Measurements from ENCODE around the gene CFAP20DC.

DNA sequence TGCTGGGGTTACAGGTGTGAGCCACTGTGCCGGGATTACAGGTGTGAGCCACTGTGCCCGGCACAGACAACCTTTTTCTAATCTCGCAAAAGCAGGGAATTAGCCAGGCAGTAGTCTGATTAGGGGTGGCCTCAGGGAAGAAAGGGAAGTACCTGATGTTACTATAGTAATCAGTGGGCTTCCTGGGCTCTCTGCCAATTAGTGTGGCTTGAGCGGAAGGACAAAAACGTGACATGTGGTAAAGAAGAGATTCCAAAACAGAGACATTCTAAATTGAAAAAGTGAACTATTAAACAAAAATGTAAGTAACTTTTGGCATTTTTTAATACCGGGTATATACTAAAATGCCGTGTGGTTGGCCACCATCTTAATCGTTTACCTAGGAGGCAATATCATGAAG lies 48.1 kb downstream of the CFAP20DC start:
- no peak for TF ChIP-seq POLR2A (IDR thresholded peaks at IDR 0.05)
- TF ChIP-seq, protein P1, sequence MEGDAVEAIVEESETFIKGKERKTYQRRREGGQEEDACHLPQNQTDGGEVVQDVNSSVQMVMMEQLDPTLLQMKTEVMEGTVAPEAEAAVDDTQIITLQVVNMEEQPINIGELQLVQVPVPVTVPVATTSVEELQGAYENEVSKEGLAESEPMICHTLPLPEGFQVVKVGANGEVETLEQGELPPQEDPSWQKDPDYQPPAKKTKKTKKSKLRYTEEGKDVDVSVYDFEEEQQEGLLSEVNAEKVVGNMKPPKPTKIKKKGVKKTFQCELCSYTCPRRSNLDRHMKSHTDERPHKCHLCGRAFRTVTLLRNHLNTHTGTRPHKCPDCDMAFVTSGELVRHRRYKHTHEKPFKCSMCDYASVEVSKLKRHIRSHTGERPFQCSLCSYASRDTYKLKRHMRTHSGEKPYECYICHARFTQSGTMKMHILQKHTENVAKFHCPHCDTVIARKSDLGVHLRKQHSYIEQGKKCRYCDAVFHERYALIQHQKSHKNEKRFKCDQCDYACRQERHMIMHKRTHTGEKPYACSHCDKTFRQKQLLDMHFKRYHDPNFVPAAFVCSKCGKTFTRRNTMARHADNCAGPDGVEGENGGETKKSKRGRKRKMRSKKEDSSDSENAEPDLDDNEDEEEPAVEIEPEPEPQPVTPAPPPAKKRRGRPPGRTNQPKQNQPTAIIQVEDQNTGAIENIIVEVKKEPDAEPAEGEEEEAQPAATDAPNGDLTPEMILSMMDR (IDR thresholded peaks at IDR 0.05): no peak
- no peak for TF ChIP-seq EP300 (IDR thresholded peaks at IDR 0.05)
